Nucleus accumbens (tissue), 56 donors: ENCODE measurements around the gene REV1.
"Not testable (repeated sequence)": the region's sequence is repeated elsewhere in the genome, so short reads cannot be mapped to it uniquely, and the experiment has no call there.

Experiments used
- DNase-seq, 56 donors: peaks; one replicate each; lab custom pipeline; 2025; lab: John Stamatoyannopoulos, UW

REV1 gene

GRCh38 chr2:99368854-99369253, 121.0 kb downstream of the REV1 start:
- not testable (repeated sequence) for DNase-seq

- DNase-seq: peak in 3 of 56 donors; percentile 8 to 25 (median 14)
These were observed 124.2 kb downstream of the REV1 start for GRCh38 chr2:99365661-99366060.

GRCh38 chr2:99356853-99357252, 133.0 kb downstream of the REV1 start:
- DNase-seq: no peak

- not testable (repeated sequence) for DNase-seq
These were observed 135.0 kb downstream of the REV1 start for GRCh38 chr2:99354825-99355224.

GRCh38 chr2:99354070-99354469, 135.7 kb downstream of the REV1 start:
- DNase-seq: no peak
